ENCODE data around the gene SH3BP4. TPM values are rescaled to one million over a fixed set of nuclear protein-coding genes. Genes with fewer than 3 reads are reported as not detected.

Gene SH3BP4
- total RNA-seq, 4 donors from 2014 or later = 7.5 to 24.9 (median 19.5) TPM

- H3K4me1 ChIP-seq = peaks cover 7 to 24% (median 20%) of the 10 kb centered on the region in 4 donors
- no peaks in the 10 kb centered on the region for H3K36me3 ChIP-seq
- intact Hi-C loops (cut with DNase I; ENCODE audit: low total_unique reads) = no loop called here
- H3K9me3 ChIP-seq = no peaks in the 10 kb centered on the region
- in situ Hi-C loops (cut with MboI; ENCODE audit: low pct_ligation_motif_present in 1 of 4, low pct_unique_long_range_greater_than_20kb in 1 of 4, low sequenced_read_pairs in 3 of 4) = no loop called here
- peak overlapping the region in 1 of 4 donors; percentile 5 for H3K27ac ChIP-seq
- H3K4me3 ChIP-seq = no peak overlapping the region
- peak; percentile 90 for DNase-seq
- WGBS, 2 donors (ENCODE audit: low coverage in 1 of 2) = 62% methylated on average over 30 of the region's 33 CpGs; no CpG with 5 or more reads in 1 of the 2 donors
- H3K27me3 ChIP-seq = no peaks in the 10 kb centered on the region
- TF ChIP-seq EP300 (IDR thresholded peaks at IDR 0.05; ENCODE audit: low read depth) (no peak), POLR2AphosphoS5 (IDR thresholded peaks at IDR 0.05) (no peak), POLR2A (IDR thresholded peaks at IDR 0.05) (no peak)
- TF ChIP-seq, protein P1, sequence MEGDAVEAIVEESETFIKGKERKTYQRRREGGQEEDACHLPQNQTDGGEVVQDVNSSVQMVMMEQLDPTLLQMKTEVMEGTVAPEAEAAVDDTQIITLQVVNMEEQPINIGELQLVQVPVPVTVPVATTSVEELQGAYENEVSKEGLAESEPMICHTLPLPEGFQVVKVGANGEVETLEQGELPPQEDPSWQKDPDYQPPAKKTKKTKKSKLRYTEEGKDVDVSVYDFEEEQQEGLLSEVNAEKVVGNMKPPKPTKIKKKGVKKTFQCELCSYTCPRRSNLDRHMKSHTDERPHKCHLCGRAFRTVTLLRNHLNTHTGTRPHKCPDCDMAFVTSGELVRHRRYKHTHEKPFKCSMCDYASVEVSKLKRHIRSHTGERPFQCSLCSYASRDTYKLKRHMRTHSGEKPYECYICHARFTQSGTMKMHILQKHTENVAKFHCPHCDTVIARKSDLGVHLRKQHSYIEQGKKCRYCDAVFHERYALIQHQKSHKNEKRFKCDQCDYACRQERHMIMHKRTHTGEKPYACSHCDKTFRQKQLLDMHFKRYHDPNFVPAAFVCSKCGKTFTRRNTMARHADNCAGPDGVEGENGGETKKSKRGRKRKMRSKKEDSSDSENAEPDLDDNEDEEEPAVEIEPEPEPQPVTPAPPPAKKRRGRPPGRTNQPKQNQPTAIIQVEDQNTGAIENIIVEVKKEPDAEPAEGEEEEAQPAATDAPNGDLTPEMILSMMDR (IDR thresholded peaks at IDR 0.05) = no peak
Measured at GRCh38 chr2:235026649-235027557, 75.1 kb downstream of the SH3BP4 start.

- no peak overlapping the region for H3K27ac ChIP-seq
- in situ Hi-C loops (cut with MboI; ENCODE audit: low pct_ligation_motif_present in 1 of 4, low pct_unique_long_range_greater_than_20kb in 1 of 4, low sequenced_read_pairs in 3 of 4) = no loop called here
- no peaks in the 10 kb centered on the region for H3K27me3 ChIP-seq
- 82% methylated on average over 21 of the region's 21 CpGs; no CpG with 5 or more reads in 1 of the 2 donors for WGBS, 2 donors (ENCODE audit: low coverage in 1 of 2)
- no peak overlapping the region for H3K4me3 ChIP-seq
- intact Hi-C loops (cut with DNase I; ENCODE audit: low total_unique reads) = no loop called here
- H3K9me3 ChIP-seq = no peaks in the 10 kb centered on the region
- peaks cover 7 to 24% (median 20%) of the 10 kb centered on the region in 4 donors for H3K4me1 ChIP-seq
- DNase-seq = no peak
- H3K36me3 ChIP-seq = no peaks in the 10 kb centered on the region
- TF ChIP-seq POLR2AphosphoS5 (IDR thresholded peaks at IDR 0.05) (no peak), EP300 (IDR thresholded peaks at IDR 0.05; ENCODE audit: low read depth) (no peak), POLR2A (IDR thresholded peaks at IDR 0.05) (no peak)
- TF ChIP-seq, protein P1 (IDR thresholded peaks at IDR 0.05) = no peak
Measured at GRCh38 chr2:235027558-235028214, 75.9 kb downstream of the SH3BP4 start.

GRCh38 chr2:235028646-235029045 lies 76.8 kb downstream of the SH3BP4 start:
- H3K4me3 ChIP-seq = no peak overlapping the region
- no peaks in the 10 kb centered on the region for H3K9me3 ChIP-seq
- peaks cover 7 to 24% (median 20%) of the 10 kb centered on the region in 4 donors for H3K4me1 ChIP-seq
- DNase-seq = no peak
- H3K27ac ChIP-seq = no peak overlapping the region
- in situ Hi-C loops (cut with MboI; ENCODE audit: low pct_ligation_motif_present in 1 of 4, low pct_unique_long_range_greater_than_20kb in 1 of 4, low sequenced_read_pairs in 3 of 4) (no loop called here), intact Hi-C loops (cut with DNase I; ENCODE audit: low total_unique reads) (no loop called here)
- WGBS, 2 donors (ENCODE audit: low coverage in 1 of 2) = 85% methylated on average over 4 of the region's 4 CpGs; no CpG with 5 or more reads in 1 of the 2 donors
- no peaks in the 10 kb centered on the region for H3K27me3 ChIP-seq
- TF ChIP-seq POLR2AphosphoS5 (IDR thresholded peaks at IDR 0.05) (no peak), POLR2A (IDR thresholded peaks at IDR 0.05) (no peak)
- TF ChIP-seq, protein P1 (IDR thresholded peaks at IDR 0.05) = no peak
- no peaks in the 10 kb centered on the region for H3K36me3 ChIP-seq

GRCh38 chr2:235029054-235029453 lies 77.2 kb downstream of the SH3BP4 start:
- in situ Hi-C loops (cut with MboI; ENCODE audit: low pct_ligation_motif_present in 1 of 4, low pct_unique_long_range_greater_than_20kb in 1 of 4, low sequenced_read_pairs in 3 of 4) (no loop called here), intact Hi-C loops (cut with DNase I; ENCODE audit: low total_unique reads) (no loop called here)
- 93% methylated on average over 7 of the region's 7 CpGs; no CpG with 5 or more reads in 1 of the 2 donors for WGBS, 2 donors (ENCODE audit: low coverage in 1 of 2)
- no peaks in the 10 kb centered on the region for H3K27me3 ChIP-seq
- H3K36me3 ChIP-seq = no peaks in the 10 kb centered on the region
- no peak overlapping the region for H3K4me3 ChIP-seq
- TF ChIP-seq, protein P1 (IDR thresholded peaks at IDR 0.05) = no peak
- TF ChIP-seq POLR2AphosphoS5 (IDR thresholded peaks at IDR 0.05) (no peak), POLR2A (IDR thresholded peaks at IDR 0.05) (no peak), EP300 (IDR thresholded peaks at IDR 0.05; ENCODE audit: low read depth) (no peak)
- H3K9me3 ChIP-seq = no peaks in the 10 kb centered on the region
- peaks cover 7 to 24% (median 20%) of the 10 kb centered on the region in 4 donors for H3K4me1 ChIP-seq
- no peak overlapping the region for H3K27ac ChIP-seq
- no peak for DNase-seq

Data from transverse colon (tissue), 4 donors.